Skin epidermis (tissue), 12 donors: Measurements from ENCODE around the gene CCDC148.
"Not testable (repeated sequence)": the region's sequence is repeated elsewhere in the genome, so short reads cannot be mapped to it uniquely, and the experiment has no call there.

ENCODE experiments used
- H3K27ac ChIP-seq, 21 experiments: fragments of 200-600 bp; sonication (generic) in 11 of 21; one replicate each; pipeline ENCODE4 v1.5.0; 2020; ENCODE audit warnings: mild to moderate bottlenecking in 3 of 21, inconsistent platforms in 2 of 21, moderate library complexity in 2 of 21
- H3K4me3 ChIP-seq, 7 experiments: fragments of 200-600 bp; sonication (generic) in 2 of 7; one replicate each; pipeline ENCODE4 v1.5.0; 2020; ENCODE audit warnings: inconsistent platforms in 2 of 7, mild to moderate bottlenecking in 2 of 7, moderate library complexity in 1 of 7

Gene CCDC148

DNA sequence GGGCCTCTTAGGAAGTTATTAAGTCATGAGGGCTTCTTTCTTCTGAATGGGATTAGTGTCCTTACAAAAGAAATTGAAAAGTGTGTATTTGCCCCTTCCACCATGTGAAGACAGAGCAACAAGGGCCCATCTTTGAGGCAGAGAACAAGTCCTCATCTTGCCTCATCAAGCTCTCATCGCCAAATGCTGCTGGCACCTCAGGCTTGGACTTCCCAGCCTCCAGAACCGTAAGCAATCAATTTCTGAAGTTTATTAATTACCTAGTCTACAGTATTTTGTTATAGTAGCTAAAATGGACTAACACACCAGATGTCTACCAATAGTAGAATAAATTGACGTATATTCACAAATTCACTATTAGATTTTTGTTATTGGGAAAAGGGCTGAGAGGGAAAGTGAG lies 74.6 kb downstream of the CCDC148 start:
- H3K4me3 ChIP-seq: no peak overlapping the region
- H3K27ac ChIP-seq: no peak overlapping the region

DNA sequence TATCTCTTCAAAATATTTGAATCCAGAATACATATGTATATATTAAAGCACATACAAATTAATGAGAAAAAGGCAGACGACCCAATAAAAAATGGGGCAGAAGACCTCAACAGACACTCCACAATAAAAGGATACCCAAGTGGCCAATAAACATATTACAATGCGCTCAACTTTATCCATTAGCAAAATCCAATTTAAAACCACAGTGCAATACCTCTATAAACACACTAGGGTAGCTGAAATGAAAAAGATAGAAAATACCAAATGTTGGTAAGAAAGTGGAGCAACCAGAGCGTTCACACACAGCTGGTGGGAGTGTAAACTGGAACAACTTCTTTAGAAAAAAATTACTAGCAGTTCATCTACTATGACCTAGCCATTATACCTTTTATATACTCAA lies 75.3 kb downstream of the CCDC148 start:
- Histone ChIP-seq H3K27ac (no peak overlapping the region), H3K4me3 (no peak overlapping the region)

- no peak overlapping the region for H3K27ac ChIP-seq
- H3K4me3 ChIP-seq: no peak overlapping the region
Observed at GRCh38 chr2:158380746-158381145, 75.8 kb downstream of the CCDC148 start.

GRCh38 chr2:158378926-158379325 lies 77.6 kb downstream of the CCDC148 start:
- no peak overlapping the region for H3K4me3 ChIP-seq
- no peak overlapping the region for H3K27ac ChIP-seq

DNA sequence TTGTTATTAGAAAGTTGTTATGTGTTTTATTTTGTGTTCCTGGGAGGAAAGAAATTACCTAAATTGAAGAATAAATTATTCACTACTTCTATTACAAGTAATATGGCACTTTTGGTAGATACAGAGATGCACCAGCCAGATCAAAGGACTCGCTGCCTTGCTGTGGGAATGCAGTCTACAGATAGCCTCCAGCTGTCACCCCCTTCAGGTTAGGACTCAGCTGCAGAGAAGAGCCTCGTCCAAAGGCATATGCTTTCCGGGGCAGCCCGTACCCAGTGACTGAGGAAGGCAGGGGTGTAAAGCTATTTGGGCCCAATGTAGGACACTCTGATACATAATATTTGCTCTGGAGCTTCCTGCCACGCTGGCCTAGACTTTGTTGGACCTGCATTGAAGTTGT lies 90.2 kb downstream of the CCDC148 start:
- Histone ChIP-seq H3K4me3 (no peak overlapping the region), H3K27ac (no peak overlapping the region)

- H3K27ac ChIP-seq: no peak overlapping the region
- H3K4me3 ChIP-seq: no peak overlapping the region
Observed at GRCh38 chr2:158359846-158360245, 96.7 kb downstream of the CCDC148 start.

- Histone ChIP-seq H3K27ac (no peak overlapping the region), H3K4me3 (no peak overlapping the region)
Observed at GRCh38 chr2:158357699-158358098, 98.9 kb downstream of the CCDC148 start.

- H3K27ac ChIP-seq: no peak overlapping the region
- no peak overlapping the region for H3K4me3 ChIP-seq
Observed at GRCh38 chr2:158357122-158357521, 99.4 kb downstream of the CCDC148 start.

GRCh38 chr2:158351466-158351816 lies 105.1 kb downstream of the CCDC148 start:
- not testable (repeated sequence) for H3K27ac ChIP-seq
- peak overlapping the region in 1 of 7 experiments; percentile 15 for H3K4me3 ChIP-seq

DNA sequence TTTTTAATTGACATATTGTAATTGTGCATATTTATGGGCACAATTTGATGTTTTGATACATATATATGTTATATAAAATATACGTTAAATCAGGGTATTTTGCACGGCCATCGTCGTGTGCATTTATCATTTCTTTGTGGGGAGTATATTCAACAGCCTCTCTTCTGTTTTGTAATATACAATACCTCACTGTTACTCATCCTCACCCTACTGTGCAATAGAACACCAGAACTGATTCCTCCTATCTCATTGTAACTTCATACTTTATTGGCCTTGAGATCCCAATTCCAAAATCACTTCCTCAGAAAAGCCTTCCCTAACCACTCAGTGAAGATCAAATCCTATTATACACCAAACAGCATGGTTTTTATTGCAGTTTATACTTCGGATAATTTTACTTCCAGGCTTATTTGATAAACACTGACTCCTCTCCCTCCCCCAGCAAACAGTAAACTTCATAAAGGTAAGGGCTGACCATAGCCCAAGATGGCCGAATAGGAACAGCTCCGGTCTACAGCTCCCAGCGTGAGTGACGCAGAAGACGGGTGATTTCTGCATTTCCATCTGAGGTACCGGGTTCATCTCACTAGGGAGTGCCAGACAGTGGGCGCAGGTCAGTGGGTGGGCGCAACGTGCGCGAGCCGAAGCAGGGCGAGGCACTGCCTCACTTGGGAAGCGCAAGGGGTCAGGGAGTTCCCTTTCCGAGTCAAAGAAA lies 105.6 kb downstream of the CCDC148 start:
- Histone ChIP-seq H3K27ac (peak overlapping the region in 1 of 21 experiments; percentile 1), H3K4me3 (peak overlapping the region in 1 of 7 experiments; percentile 15)

- H3K4me3 ChIP-seq: no peak overlapping the region
- H3K27ac ChIP-seq: no peak overlapping the region
Observed at GRCh38 chr2:158346032-158346431, 110.5 kb downstream of the CCDC148 start.

DNA sequence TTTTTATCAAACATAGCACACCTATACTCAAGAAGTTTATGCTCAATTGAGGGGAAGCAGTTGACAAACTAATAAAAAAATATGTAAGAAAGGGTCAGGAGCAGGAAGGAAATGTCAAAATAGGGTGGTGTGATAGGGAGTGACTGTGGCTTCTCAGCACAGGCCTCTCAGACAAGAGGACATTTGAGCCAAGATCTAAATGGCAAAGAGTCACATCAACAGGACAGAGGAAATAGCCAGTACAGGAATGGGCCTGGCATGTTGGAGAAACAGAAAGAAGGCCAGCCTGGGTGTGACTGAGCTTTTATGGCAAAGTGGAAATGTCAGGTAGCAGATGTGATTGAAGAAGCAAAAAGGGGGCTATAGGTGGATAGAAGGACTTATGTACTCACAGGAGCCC lies 117.0 kb downstream of the CCDC148 start:
- H3K4me3 ChIP-seq: no peak overlapping the region
- no peak overlapping the region for H3K27ac ChIP-seq

DNA sequence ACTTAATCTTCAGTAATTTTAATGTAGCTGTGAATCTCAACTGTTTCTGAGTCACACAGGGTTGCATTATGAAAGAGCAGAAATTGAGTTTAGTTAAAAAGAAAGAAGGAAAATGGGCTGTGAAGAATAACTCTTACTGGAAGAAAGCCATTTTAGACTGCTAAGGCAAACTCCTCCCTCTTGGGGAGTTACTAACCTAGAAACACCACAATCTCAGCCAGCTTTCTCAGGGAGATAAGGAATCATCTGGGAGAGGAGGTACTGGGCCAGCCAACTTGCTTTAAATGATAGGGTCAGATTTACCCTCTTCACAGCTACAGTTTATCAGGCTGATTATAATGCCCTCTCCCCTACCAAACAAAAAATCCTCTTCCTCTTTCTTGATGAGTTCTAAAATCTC lies 119.5 kb downstream of the CCDC148 start:
- no peak overlapping the region for H3K4me3 ChIP-seq
- no peak overlapping the region for H3K27ac ChIP-seq

DNA sequence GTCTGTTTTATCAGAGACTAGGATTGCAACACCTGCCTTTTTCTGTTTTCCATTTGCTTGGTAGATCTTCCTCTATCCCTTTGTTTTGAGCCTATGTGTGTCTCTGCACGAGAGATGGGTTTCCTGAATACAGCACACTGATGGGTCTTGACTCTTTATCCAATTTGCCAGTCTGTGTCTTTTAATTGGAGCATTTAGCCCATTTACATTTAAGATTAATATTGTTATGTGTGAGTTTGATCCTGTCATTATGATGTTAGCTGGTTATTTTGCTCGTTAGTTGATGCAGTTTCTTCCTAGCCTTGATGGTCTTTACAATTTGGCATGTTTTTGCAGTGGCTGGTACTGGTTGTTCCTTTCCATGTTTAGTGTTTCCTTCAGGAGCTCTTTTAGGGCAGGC lies 124.8 kb downstream of the CCDC148 start:
- not testable (repeated sequence) for H3K27ac ChIP-seq, H3K4me3 ChIP-seq

GRCh38 chr2:158325782-158326340 lies 130.7 kb downstream of the CCDC148 start:
- no peak overlapping the region for H3K4me3 ChIP-seq
- no peak overlapping the region for H3K27ac ChIP-seq

GRCh38 chr2:158325031-158325781 lies 131.3 kb downstream of the CCDC148 start:
- H3K27ac ChIP-seq: no peak overlapping the region

DNA sequence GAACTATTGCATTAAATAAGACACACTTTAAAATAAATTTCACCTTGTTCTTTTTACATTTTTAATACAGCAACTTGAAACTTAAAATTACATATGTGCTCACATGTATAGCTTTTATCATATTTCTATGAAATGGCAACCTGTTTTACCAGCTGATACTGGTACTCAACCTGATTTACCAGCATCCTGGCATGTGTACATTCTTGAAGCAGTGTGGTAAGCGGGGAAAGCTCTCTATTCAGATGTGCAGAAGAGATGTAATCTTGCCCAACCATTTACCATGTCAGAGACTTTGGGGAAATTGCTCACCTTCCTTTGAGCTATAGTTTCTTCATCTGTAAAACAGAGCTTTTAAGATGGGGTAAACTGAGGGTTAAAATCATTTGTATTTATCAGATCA lies 133.2 kb downstream of the CCDC148 start:
- Histone ChIP-seq H3K4me3 (no peak overlapping the region), H3K27ac (no peak overlapping the region)

More at GRCh38 chr2:158325031-158325781, 131.3 kb downstream of the CCDC148 start:
- no peak overlapping the region for H3K4me3 ChIP-seq

DNA sequence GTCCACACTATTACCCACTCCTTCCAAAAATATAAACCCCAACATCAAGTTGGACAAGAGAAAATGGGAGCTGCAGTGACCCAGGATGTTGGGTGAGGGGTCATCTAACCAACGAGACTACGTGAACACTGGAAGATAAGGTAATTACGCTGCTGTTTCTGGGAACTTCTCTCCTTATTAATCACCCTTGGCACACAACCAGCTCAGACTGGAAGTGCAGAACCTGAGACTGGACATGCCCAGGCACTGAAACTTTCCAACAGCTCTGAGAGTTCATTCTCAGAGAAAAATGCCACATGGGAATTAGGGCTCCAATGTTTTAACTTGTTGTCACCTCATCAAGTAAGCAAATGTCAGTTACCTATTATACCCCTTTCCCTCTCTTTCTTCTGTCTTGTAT lies 135.3 kb downstream of the CCDC148 start:
- H3K27ac ChIP-seq: no peak overlapping the region
- H3K4me3 ChIP-seq: no peak overlapping the region

DNA sequence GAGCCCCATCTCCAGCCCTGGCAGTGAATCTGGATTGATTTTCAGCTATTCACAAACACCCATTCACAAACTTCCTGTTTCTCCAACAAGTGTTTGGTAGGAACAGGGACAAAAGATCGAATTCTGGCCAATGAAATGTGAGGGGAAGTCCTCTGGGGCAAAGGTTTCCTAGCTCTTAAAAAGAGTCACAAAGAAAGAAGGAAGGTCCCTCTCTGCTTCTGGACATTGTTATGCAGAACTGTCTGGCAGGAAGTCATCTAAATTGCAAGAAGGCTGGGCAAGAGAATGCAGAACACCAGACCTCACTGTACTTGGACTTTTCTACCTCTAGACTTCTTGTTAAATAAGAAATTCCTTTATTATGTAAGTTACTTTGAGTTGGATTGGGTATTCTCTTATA lies 137.3 kb downstream of the CCDC148 start:
- no peak overlapping the region for H3K27ac ChIP-seq

GRCh38 chr2:158317642-158318041 lies 138.9 kb downstream of the CCDC148 start:
- no peak overlapping the region for H3K27ac ChIP-seq
- no peak overlapping the region for H3K4me3 ChIP-seq

More for the DNA sequence above, 137.3 kb downstream of the CCDC148 start:
- H3K4me3 ChIP-seq: no peak overlapping the region

DNA sequence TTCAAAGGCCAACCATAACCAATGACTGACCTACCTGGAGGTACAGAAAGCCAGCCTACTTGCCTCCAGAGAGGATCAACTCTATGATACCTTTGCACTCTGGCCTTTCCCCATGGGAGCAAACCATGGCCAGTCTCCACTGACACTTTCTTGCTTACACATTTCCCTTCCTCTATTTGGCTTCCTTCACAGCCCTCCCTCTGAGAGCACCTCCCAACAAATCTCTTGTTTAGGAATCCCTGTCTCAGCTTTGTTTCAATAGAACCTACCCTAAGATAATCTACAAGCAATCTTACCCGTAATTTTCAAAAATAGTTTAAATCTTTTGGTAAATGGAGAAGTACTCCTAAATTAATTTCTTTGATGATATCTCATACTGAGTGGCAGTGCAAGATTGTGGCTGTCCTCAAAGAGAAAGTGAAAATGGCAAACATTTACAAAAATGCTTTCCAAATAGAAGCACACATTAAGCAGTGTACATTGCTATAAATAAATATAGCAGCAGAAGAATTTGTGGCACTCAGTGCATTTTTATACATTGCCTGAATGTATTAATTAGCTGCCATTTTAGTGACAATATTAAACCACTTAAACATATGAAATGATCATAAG lies 140.6 kb downstream of the CCDC148 start:
- Histone ChIP-seq H3K27ac (no peak overlapping the region), H3K4me3 (no peak overlapping the region)
